Measurements from ENCODE around the gene KIAA0408.

- no peak for TF ChIP-seq CTCF (IDR thresholded peaks at IDR 0.05; ENCODE audit: low read depth, low read length)
- no peak for TF ChIP-seq POLR2A (IDR thresholded peaks at IDR 0.05; ENCODE audit: extremely low read depth, insufficient read length)
Observed at GRCh38 chr6:127441881-127442280, 17.3 kb downstream of the KIAA0408 start.
